Measurements from ENCODE around the gene WNT11. TPM values are rescaled to one million over a fixed set of nuclear protein-coding genes. Genes with fewer than 3 reads are reported as not detected.

Gene WNT11
- total and polyA plus RNA-seq, 2 of the 13 experiments (the other 11 are each of a cell fraction or from before 2014, with no cell fraction given), result 0.34 to 0.66 TPM

GRCh38 chr11:76235233-76236091 is 29.2 kb upstream of the WNT11 start (continued):
- TF ChIP-seq, protein P1, sequence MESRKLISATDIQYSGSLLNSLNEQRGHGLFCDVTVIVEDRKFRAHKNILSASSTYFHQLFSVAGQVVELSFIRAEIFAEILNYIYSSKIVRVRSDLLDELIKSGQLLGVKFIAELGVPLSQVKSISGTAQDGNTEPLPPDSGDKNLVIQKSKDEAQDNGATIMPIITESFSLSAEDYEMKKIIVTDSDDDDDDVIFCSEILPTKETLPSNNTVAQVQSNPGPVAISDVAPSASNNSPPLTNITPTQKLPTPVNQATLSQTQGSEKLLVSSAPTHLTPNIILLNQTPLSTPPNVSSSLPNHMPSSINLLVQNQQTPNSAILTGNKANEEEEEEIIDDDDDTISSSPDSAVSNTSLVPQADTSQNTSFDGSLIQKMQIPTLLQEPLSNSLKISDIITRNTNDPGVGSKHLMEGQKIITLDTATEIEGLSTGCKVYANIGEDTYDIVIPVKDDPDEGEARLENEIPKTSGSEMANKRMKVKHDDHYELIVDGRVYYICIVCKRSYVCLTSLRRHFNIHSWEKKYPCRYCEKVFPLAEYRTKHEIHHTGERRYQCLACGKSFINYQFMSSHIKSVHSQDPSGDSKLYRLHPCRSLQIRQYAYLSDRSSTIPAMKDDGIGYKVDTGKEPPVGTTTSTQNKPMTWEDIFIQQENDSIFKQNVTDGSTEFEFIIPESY (CRISPR knock-in tag; IDR thresholded peaks at IDR 0.05), result peak; percentile 59; the same call in 1 of the 2 replicates
- peak; percentile 81; the same call in 1 of the 2 replicates for TF ChIP-seq HINFP (CRISPR knock-in tag; IDR thresholded peaks at IDR 0.05; ENCODE audit: low read depth)
- TF ChIP-seq ZNF737 (CRISPR knock-in tag; IDR thresholded peaks at IDR 0.05; ENCODE audit: borderline replicate concordance), result 0 out of 2 replicates have a peak, but pooled peaks have one; percentile 27
- TF ChIP-seq GATAD1 (CRISPR knock-in tag; IDR thresholded peaks at IDR 0.05), result peak; percentile 26; the same call in 1 of the 2 replicates
- TF ChIP-seq PAF1 (CRISPR knock-in tag; IDR thresholded peaks at IDR 0.05), result no peak
- peak; percentile 73 for TF ChIP-seq NFYC (CRISPR knock-in tag; IDR thresholded peaks at IDR 0.05)
- TF ChIP-seq CBX1 (IDR thresholded peaks at IDR 0.05; ENCODE audit: low read depth), result peak; percentile 19
- no peak for TF ChIP-seq ETS1 (CRISPR knock-in tag; IDR thresholded peaks at IDR 0.05)
- TF ChIP-seq, protein P2, sequence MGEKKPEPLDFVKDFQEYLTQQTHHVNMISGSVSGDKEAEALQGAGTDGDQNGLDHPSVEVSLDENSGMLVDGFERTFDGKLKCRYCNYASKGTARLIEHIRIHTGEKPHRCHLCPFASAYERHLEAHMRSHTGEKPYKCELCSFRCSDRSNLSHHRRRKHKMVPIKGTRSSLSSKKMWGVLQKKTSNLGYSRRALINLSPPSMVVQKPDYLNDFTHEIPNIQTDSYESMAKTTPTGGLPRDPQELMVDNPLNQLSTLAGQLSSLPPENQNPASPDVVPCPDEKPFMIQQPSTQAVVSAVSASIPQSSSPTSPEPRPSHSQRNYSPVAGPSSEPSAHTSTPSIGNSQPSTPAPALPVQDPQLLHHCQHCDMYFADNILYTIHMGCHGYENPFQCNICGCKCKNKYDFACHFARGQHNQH (CRISPR knock-in tag; IDR thresholded peaks at IDR 0.05), result peak; percentile 51; the same call in 1 of the 2 replicates
- peak; percentile 53; the same call in 1 of the 2 replicates for TF ChIP-seq MYC (CRISPR knock-in tag; IDR thresholded peaks at IDR 0.05; ENCODE audit: borderline replicate concordance)
- peak; percentile 13; the same call in 1 of the 2 replicates for TF ChIP-seq ISL2 (CRISPR knock-in tag; IDR thresholded peaks at IDR 0.05)
- TF ChIP-seq, protein P3, sequence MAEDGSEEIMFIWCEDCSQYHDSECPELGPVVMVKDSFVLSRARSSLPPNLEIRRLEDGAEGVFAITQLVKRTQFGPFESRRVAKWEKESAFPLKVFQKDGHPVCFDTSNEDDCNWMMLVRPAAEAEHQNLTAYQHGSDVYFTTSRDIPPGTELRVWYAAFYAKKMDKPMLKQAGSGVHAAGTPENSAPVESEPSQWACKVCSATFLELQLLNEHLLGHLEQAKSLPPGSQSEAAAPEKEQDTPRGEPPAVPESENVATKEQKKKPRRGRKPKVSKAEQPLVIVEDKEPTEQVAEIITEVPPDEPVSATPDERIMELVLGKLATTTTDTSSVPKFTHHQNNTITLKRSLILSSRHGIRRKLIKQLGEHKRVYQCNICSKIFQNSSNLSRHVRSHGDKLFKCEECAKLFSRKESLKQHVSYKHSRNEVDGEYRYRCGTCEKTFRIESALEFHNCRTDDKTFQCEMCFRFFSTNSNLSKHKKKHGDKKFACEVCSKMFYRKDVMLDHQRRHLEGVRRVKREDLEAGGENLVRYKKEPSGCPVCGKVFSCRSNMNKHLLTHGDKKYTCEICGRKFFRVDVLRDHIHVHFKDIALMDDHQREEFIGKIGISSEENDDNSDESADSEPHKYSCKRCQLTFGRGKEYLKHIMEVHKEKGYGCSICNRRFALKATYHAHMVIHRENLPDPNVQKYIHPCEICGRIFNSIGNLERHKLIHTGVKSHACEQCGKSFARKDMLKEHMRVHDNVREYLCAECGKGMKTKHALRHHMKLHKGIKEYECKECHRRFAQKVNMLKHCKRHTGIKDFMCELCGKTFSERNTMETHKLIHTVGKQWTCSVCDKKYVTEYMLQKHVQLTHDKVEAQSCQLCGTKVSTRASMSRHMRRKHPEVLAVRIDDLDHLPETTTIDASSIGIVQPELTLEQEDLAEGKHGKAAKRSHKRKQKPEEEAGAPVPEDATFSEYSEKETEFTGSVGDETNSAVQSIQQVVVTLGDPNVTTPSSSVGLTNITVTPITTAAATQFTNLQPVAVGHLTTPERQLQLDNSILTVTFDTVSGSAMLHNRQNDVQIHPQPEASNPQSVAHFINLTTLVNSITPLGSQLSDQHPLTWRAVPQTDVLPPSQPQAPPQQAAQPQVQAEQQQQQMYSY (CRISPR knock-in tag; IDR thresholded peaks at IDR 0.05), result peak; percentile 15; the same call in 1 of the 2 replicates
- TF ChIP-seq ZNF451 (CRISPR knock-in tag; IDR thresholded peaks at IDR 0.05), result peak; percentile 27; the same call in 1 of the 2 replicates
- TF ChIP-seq PHF21A (CRISPR knock-in tag; IDR thresholded peaks at IDR 0.05), result peak; percentile 72; the same call in 1 of the 2 replicates
- peak; percentile 46; the same call in 1 of the 2 replicates for TF ChIP-seq ZNF652 (CRISPR knock-in tag; IDR thresholded peaks at IDR 0.05; ENCODE audit: borderline replicate concordance, low read depth)
- TF ChIP-seq, protein P4, sequence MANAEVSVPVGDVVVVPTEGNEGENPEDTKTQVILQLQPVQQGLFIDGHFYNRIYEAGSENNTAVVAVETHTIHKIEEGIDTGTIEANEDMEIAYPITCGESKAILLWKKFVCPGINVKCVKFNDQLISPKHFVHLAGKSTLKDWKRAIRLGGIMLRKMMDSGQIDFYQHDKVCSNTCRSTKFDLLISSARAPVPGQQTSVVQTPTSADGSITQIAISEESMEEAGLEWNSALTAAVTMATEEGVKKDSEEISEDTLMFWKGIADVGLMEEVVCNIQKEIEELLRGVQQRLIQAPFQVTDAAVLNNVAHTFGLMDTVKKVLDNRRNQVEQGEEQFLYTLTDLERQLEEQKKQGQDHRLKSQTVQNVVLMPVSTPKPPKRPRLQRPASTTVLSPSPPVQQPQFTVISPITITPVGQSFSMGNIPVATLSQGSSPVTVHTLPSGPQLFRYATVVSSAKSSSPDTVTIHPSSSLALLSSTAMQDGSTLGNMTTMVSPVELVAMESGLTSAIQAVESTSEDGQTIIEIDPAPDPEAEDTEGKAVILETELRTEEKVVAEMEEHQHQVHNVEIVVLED (CRISPR knock-in tag; IDR thresholded peaks at IDR 0.05; ENCODE audit: borderline replicate concordance), result peak; percentile 64; the same call in 1 of the 2 replicates
